Caco-2 (cell line): Measurements from ENCODE around the gene PLCB1. TPM values are rescaled to one million over a fixed set of nuclear protein-coding genes. Genes with fewer than 3 reads are reported as not detected.

Source experiments
- BruUV-seq: library from RNA; stranded (reverse); fragments of 400-500 nt; replicated peaks from 2 replicates; lab custom pipeline; 2021; lab: Mats Ljungman, UMichigan
- CTCF ChIA-PET: fragments of 300-600 bp; sonication (Branson Sonifier 250); formaldehyde crosslinking; loops from one replicate; lab custom pipeline; 2022; ENCODE audit warnings: antibody characterized with exemption; lab: Charles Lee
- POLR2A ChIA-PET: fragments of 300-600 bp; sonication (Branson Sonifier 250); formaldehyde crosslinking; loops from one replicate; lab custom pipeline; 2022; ENCODE audit warnings: antibody characterized with exemption; lab: Charles Lee
- DNase-seq, 2 experiments: peaks; one replicate each; pipeline versions ENCODE4 v3.0.0 to v3.0.0-alpha.2; 2020 to 2022
- H3K27me3 ChIP-seq: replicated peaks from 2 replicates; pipeline ENCODE4 v1.6.0; 2011; ENCODE audit warnings: low read length; ENCODE audit not compliant: control insufficient read depth, insufficient read depth
- H3K36me3 ChIP-seq: 2 replicates; pipeline ENCODE4 v1.5.1; 2011; ENCODE audit warnings: low read length; ENCODE audit not compliant: control insufficient read depth, insufficient read depth
- H3K4me1 ChIP-seq: fragments of 250-450 bp; sonication (Bioruptor Pico); 2 replicates; pipeline ENCODE4 v1.5.1; 2020; ENCODE audit warnings: mild to moderate bottlenecking
- H3K4me3 ChIP-seq: 2 replicates; pipeline ENCODE4 v1.5.1; 2011; ENCODE audit warnings: low read depth, mild to moderate bottlenecking, control low read depth, low read length
- H3K9me3 ChIP-seq: fragments of 250-450 bp; sonication (Bioruptor Pico); 2 replicates; pipeline ENCODE4 v1.5.1; 2020; ENCODE audit warnings: mild to moderate bottlenecking, moderate library complexity
- H3K27ac Mint-ChIP-seq: one replicate; pipeline ENCODE4 v1.8.0; 2022; ENCODE audit warnings: mixed read lengths; ENCODE audit not compliant: unreplicated experiment
- H3K27me3 Mint-ChIP-seq: one replicate; pipeline ENCODE4 v1.8.0; 2022; ENCODE audit warnings: mixed read lengths; ENCODE audit not compliant: insufficient read depth, unreplicated experiment
- H3K36me3 Mint-ChIP-seq: one replicate; pipeline ENCODE4 v1.8.0; 2022; ENCODE audit warnings: mild to moderate bottlenecking, mixed read lengths; ENCODE audit not compliant: insufficient read depth, unreplicated experiment
- H3K4me1 Mint-ChIP-seq: one replicate; pipeline ENCODE4 v1.8.0; 2022; ENCODE audit warnings: low read depth, mixed read lengths; ENCODE audit not compliant: unreplicated experiment
- H3K4me3 Mint-ChIP-seq: one replicate; pipeline ENCODE4 v1.8.0; 2022; ENCODE audit warnings: mild to moderate bottlenecking, moderate library complexity, mixed read lengths; ENCODE audit not compliant: unreplicated experiment
- H3K9me3 Mint-ChIP-seq: one replicate; pipeline ENCODE4 v1.8.0; 2022; ENCODE audit warnings: mixed read lengths; ENCODE audit not compliant: unreplicated experiment
- CTCF ChIP-seq, 2 experiments: fragments of 200-600 bp in 1 of 2; IDR thresholded peaks; 1 replicate in 1 of 2; 2 replicates in 1 of 2; pipeline versions ENCODE4 v1.5.1 to v1.8.0; 2011 to 2022; ENCODE audit warnings: antibody characterized with exemption in 1 of 2, control low read depth in 1 of 2, inconsistent platforms in 1 of 2, low read depth in 1 of 2, low read length in 1 of 2, mild to moderate bottlenecking in 1 of 2, moderate library complexity in 1 of 2; ENCODE audit not compliant: insufficient read depth in 1 of 2, severe bottlenecking in 1 of 2, unreplicated experiment in 1 of 2
- intact Hi-C: fragments of 100-400 bp; cut with micrococcal nuclease; formaldehyde crosslinking; loops from one replicate; pipeline ENCODE4 v1.10.0; 2022; ENCODE audit not compliant: unreplicated experiment
- total RNA-seq: library from RNA; stranded (reverse); gene quantifications from 2 replicates; pipeline ENCODE4 v1.2.3, GENCODE V29; 2022

The PLCB1 gene
- total RNA-seq, 1 experiment from 2014 or later = 105 TPM

- peaks cover under 1% of the 10 kb centered on the region; the same call in 1 of the 2 replicates for H3K4me1 ChIP-seq
- H3K36me3 Mint-ChIP-seq = peaks cover 8% of the 10 kb centered on the region
- H3K9me3 ChIP-seq = no peaks in the 10 kb centered on the region
- ChIA-PET CTCF (interaction anchor here (0.6 to 1.3 kb wide), 2 partner anchors 24 to 42 kb away, joined by 3 to 6 read pairs; no protein-coding TSS in a partner anchor), POLR2A (no interaction called here)
- H3K36me3 ChIP-seq = no peaks in the 10 kb centered on the region
- no TSS peak for BruUV-seq
- H3K27me3 Mint-ChIP-seq = no peaks in the 10 kb centered on the region
- intact Hi-C loops = no loop called here
- no peak overlapping the region for H3K4me3 Mint-ChIP-seq
- H3K4me1 Mint-ChIP-seq = no peaks in the 10 kb centered on the region
- no peak for TF ChIP-seq CTCF (IDR thresholded peaks at IDR 0.05; ENCODE audit: insufficient read depth in 1 of 2, low read depth in 1 of 2, low read length in 1 of 2, severe bottlenecking in 1 of 2, unreplicated experiment in 1 of 2)
- no peaks in the 10 kb centered on the region for H3K9me3 Mint-ChIP-seq
- no peak overlapping the region for H3K27ac Mint-ChIP-seq
- no peaks in the 10 kb centered on the region for H3K27me3 ChIP-seq
- H3K4me3 ChIP-seq = no peak overlapping the region
- no peak for DNase-seq
Observed at GRCh38 chr20:8877294-8877693, 745.2 kb downstream of the PLCB1 start.

GRCh38 chr20:8879669-8880068 is 747.6 kb downstream of the PLCB1 start:
- Mint-ChIP-seq H3K4me3 (no peak overlapping the region), H3K27me3 (no peaks in the 10 kb centered on the region), H3K9me3 (no peaks in the 10 kb centered on the region), H3K36me3 (peaks cover 8% of the 10 kb centered on the region), H3K4me1 (no peaks in the 10 kb centered on the region), H3K27ac (no peak overlapping the region)
- DNase-seq = no peak
- intact Hi-C loops = no loop called here
- no TSS peak for BruUV-seq
- H3K4me1 ChIP-seq = no peaks in the 10 kb centered on the region
- CTCF ChIA-PET = interaction anchor here (1.4 kb wide), 1 partner anchor 26 kb away, joined by 6 read pairs; no protein-coding TSS in a partner anchor
- TF ChIP-seq CTCF (IDR thresholded peaks at IDR 0.05; ENCODE audit: insufficient read depth in 1 of 2, low read depth in 1 of 2, low read length in 1 of 2, severe bottlenecking in 1 of 2, unreplicated experiment in 1 of 2) = no peak
- H3K36me3 ChIP-seq = no peaks in the 10 kb centered on the region
- H3K9me3 ChIP-seq = no peaks in the 10 kb centered on the region
- H3K27me3 ChIP-seq = no peaks in the 10 kb centered on the region
- POLR2A ChIA-PET = no interaction called here
- no peak overlapping the region for H3K4me3 ChIP-seq

- H3K4me3 Mint-ChIP-seq = no peak overlapping the region
- no peaks in the 10 kb centered on the region for H3K4me1 Mint-ChIP-seq
- no peak for DNase-seq
- H3K9me3 ChIP-seq = no peaks in the 10 kb centered on the region
- H3K27me3 ChIP-seq = no peaks in the 10 kb centered on the region
- no peaks in the 10 kb centered on the region for H3K4me1 ChIP-seq
- H3K27me3 Mint-ChIP-seq = no peaks in the 10 kb centered on the region
- H3K4me3 ChIP-seq = no peak overlapping the region
- H3K9me3 Mint-ChIP-seq = no peaks in the 10 kb centered on the region
- no peak overlapping the region for H3K27ac Mint-ChIP-seq
- intact Hi-C loops = no loop called here
- H3K36me3 ChIP-seq = no peaks in the 10 kb centered on the region
- CTCF ChIA-PET = interaction anchor here (1.4 kb wide), 1 partner anchor 27 kb away, joined by 6 read pairs; no protein-coding TSS in a partner anchor
- TF ChIP-seq CTCF (IDR thresholded peaks at IDR 0.05; ENCODE audit: insufficient read depth in 1 of 2, low read depth in 1 of 2, low read length in 1 of 2, severe bottlenecking in 1 of 2, unreplicated experiment in 1 of 2) = no peak
- H3K36me3 Mint-ChIP-seq = peaks cover 8% of the 10 kb centered on the region
- no TSS peak for BruUV-seq
- POLR2A ChIA-PET = no interaction called here
Observed at GRCh38 chr20:8880085-8880853, 748.2 kb downstream of the PLCB1 start.
